NCI-H2196 treated with DMSO at 0.1 percent for 48 hours (cell line): ENCODE results near the gene EIPR1.

Experiments
- DNase-seq: peaks from one replicate; lab custom pipeline; 2025; ENCODE audit not compliant: unreplicated experiment; lab: John Stamatoyannopoulos, UW

Gene EIPR1

DNA sequence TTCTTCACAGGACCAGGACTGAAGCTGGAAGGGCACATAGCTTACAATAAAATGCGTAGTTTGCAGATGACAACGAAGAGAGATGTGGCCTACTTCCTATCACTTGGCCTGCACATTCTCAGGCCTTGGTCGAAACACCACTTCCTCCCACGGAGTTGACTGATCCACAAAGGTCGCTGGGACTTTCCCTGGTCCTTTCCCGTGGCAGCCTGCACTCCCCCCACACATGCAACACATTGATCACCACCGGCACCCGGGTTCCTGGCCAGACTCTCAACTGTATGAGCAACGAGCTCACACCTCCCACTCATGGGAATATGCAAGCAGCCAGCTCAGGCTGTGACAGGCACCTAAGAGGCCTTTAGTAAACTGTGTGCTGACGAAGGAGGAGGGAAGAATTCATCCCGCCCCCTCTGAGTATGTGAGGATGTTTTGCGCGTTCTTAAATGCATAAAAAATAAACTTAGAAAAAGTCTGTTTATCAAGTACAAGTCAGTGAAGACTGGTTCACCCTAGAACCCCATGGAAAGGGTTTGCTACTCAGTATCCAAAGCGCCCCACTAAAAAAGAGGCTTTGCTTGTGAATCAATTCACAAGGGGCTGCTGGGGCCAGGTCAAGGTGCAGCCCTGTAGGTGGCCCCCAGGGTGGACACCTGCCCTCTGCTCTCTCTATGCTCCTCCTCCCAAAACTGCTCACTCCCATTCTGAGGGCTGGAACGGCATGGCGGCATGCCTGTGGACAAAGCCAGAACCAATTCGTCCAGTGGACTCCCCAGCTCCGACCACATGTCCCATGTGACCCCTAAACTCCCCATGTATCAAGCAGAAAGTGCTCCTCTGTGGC lies 154.3 kb downstream of the EIPR1 start:
- DNase-seq = no peak

DNA sequence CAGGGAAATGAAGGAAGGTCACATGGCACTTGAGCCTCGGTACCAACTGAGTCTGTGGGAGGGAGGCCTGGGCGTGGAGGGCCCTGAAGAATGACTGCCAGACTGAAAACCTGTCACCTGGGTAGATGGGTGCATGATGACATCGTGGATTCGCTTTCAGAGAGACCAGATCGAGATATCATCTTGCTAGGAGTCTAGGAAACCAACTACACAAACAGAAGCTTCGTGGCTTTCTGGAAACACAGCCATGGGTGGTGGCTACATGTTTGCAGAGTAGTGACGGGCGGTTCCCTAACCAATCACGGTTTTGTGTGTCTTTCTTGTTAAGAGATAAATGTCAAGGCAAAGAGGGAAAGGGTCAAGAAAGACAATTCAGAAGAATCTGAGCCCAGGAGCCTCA lies 155.0 kb downstream of the EIPR1 start:
- peak; percentile 4 for DNase-seq

DNA sequence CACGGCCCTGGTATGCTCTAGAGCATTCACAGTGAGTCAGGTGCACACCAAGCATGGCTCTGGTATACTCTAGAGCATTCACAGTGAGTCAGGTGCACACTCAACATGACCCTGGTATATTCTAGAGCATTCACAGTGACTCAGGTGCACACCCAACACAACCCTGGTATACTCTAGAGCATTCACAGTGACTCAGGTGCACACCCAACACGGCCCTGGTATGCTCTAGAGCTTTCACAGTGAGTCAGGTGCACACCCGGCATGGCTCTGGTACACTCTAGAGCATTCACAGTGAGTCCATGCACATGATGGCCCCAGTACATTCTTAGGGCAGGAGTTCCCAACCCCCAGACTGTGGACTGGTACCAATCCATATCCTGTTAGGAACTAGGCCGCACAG lies 158.1 kb downstream of the EIPR1 start:
- no peak for DNase-seq

DNA sequence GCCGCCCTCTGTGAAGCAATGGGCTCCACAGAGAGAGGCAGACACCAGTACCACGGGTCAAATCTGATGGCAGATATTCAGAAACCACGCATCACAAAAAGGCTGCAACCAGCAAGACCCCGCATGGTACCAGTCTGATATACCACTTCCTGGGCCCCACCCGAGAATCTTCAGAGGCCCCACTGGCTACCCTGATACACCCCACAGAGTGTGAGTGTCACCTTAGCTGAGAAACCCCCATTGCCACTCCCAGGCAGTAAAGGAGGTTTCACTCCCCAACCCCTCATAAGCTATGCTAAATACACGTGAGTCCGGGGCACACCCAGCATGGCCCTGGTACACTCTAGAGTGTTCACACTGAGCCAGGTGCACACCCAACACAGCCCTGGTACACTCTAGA lies 160.0 kb downstream of the EIPR1 start:
- DNase-seq = no peak

DNA sequence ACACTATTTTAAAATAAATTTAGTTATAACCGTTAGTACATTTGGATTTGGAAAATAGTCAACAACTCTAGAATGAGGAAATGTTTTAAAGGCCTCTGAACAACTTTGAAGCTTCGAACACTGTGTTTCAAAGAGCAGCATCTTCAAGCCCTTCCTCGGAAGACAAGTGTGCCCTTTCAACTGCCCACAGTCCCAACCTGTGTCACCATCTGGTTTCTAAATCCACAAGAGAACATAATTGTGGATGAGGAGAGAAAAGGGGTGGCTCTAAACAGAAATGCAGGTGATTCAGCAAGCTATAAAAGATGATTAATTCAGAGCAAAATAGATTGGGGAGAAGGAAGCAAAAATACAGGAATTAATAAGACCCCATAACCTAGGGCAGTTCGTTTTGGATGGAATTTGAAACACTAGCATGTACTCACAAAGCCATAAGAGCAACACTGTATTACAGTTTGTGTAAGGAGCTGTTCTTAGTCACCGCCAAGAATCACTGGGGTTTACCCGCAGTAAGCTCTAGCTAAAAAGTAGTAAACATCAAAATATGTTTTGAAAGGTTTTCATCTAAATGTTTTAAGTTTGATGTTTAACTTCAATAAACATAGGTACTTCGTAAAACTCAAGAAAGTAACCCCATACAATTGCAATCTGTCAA lies 160.7 kb downstream of the EIPR1 start:
- DNase-seq = no peak

DNA sequence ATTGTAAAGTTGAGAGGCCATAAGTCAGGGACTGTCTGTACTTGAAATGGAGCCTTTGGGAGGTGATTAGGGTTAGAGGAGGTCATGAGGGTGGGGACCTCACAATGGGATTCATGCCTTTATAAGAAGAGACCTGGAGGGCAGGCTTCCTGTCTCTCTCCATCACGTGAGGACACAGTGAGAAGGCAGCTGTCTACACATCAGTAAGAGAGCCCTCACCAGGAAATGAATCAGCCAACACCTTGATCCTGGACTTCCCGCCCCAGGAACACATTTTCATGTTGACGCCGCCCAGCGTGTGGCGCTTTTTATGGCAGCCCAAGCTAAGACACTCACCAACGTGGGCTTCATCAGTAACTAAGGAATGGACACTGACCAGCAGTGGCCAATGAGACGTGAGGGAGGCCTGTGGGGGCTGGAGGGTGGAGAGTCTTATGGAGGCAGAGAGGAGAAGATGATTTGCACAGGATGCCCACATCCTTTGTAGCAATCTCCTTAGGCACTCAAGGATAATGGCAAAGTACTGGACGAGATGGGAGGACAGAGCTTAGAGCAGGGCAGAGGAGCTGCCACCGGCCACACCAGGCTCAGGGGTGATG lies 162.7 kb downstream of the EIPR1 start:
- no peak for DNase-seq

DNA sequence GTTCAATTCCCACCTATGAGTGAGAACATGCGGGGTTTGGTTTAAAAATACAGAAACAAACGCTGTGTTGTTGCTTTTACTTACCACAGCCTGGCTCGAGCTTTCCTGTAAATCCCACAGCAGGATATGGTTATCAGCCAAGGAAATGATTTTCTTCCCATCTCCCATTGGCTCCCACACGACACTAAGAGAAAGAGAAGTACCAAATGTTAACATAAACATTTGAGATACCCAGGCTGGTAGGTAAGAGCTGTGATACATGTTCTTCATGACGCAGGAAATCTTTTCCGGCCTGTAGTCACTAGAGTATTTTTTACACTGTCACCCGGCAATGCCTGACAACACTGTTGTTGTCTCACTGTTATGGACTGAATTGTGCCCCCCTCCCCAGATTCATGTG lies 163.6 kb downstream of the EIPR1 start:
- DNase-seq = no peak

DNA sequence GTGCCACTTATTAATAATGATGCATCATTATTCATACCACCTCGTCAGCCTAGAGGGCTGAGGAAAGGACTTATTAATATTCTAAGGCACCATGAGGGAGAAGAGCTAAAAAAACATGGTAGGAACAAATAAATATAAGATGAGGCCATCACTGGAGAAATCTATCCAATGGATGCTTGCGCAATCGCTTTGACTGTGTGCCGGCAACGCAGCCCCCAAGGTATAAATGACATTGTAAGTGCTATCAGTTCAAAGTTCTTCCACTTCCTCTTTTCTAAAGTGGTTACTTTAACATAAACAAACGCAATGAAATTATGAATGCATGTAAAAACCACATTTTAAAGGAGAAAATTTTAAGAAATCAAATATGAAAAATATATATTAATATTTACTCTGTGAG lies 164.6 kb downstream of the EIPR1 start:
- DNase-seq = no peak

DNA sequence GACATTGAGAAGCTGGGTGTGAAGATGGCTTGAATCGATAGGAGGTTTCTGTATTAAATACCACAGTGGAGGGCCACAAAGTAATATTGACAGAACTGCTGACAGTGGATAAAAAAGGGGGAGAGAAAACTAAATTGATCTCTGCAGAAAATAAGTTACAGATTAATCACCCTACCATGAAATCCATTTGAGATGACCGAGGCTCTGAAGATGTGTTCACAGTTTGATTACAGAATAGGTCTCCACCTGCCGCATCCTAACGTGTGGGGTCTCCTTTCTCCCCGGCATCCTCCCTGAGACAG lies 165.6 kb downstream of the EIPR1 start:
- DNase-seq = no peak

DNA sequence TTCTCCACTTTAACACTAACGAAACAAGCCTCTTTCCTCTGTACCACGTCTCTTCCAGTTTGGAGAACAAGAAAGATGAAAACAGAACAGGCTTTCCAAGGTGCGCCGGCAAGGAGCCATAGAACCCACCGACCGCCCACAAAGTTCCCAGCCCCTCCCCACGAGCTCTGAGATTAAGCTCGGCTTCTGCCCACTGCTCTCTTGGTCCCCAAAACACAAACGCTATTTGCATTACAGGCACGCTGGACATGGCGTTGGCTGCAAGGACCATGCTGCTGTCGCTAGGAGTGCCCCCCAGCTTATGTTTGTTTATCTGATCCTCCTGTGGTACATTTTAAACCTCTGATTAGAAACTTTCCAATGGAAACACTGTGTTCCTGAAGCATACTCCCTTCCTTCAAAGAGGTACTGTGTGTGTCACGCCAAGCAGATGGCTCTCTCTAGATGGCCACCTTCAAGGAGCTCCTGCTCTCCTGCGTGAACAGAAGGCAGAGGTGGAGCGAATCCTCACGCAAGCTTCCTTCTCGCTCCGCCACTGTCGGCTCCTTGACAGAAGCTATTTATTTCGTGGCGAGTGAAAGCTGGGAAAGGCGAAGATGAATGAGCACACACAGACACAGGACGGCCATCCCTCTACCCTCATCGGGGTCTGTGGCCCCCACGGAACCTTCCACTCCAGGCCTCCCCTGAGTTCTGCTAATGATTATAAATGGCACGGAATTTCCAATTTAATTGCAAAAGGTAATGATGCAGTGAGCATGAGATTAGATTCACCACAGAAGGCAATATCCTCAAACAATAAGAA lies 166.2 kb downstream of the EIPR1 start:
- no peak for DNase-seq

DNA sequence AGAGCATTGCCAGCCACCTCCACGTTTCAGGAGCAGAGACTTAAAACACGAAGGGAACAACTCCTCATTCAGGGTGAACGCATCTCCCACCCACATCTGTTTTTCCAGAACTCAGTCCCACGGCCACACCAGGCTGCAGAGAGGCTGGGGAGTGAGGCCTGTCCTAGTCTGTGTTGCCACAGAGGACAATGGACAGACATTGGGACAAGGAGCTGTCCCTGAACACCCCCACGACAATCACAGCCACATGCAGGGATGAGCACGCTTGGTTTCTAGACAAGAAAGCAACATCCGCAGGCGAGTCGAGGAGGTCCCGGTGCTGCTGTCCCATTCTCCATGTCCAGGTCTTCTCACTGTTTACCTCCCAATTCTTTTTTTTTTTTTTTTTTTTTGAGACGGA lies 167.4 kb downstream of the EIPR1 start:
- no peak for DNase-seq

DNA sequence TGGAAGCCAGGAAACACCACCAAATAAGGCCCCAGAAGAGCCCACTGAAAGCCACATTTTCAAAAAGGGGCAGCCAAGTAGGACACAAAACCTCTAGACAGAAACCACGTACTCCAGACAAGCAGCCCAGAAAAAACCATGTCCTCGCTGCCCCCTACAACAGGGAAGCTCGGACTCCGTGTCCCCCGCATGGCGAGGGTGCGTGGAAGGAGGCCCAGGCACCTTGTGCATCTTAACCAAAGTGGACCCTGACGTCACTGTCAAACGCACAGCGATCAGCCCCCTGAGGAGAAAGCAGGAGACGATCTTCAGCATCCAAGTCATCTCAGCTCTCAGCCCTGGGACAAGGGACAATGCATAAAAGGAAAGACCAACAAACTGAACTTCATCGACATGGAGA lies 168.4 kb downstream of the EIPR1 start:
- no peak for DNase-seq

DNA sequence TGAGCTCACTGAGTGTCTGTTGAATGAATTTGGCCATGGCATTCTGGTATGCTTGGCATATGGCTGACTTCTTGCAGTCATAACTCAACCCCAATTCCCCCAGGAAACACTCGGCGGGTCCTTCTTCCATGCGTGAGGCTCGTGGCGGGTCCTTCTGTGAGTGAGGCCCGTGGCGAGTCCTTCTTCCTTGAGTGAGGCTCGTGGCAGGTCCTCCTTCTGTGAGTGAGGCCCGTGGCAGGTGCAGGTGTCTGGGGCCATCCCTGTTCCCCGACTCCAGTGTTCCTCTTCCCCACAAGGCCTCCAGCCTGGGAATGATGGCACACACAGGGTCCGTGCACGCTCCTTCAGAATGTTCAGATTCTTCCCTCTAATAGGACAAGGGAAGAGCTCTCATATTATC lies 169.0 kb downstream of the EIPR1 start:
- no peak for DNase-seq

DNA sequence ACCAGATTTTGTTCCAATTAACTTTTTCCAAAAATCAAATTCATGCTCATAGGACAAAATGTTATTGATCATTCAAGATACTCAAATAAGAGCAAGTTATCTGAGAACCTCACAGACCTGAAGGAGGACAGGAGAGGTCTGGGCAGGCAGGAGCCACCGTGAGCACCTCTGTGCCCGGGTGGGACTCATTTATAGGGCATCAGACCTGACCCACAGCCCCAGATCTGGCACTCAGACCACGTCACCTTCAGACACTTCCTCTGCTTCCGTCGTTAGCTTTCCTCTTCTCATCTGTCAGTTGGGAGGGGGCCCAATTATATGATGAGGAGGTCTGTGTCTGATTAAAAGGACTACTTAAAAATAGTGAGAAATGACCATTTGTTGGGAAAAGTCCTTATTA lies 169.4 kb downstream of the EIPR1 start:
- no peak for DNase-seq

DNA sequence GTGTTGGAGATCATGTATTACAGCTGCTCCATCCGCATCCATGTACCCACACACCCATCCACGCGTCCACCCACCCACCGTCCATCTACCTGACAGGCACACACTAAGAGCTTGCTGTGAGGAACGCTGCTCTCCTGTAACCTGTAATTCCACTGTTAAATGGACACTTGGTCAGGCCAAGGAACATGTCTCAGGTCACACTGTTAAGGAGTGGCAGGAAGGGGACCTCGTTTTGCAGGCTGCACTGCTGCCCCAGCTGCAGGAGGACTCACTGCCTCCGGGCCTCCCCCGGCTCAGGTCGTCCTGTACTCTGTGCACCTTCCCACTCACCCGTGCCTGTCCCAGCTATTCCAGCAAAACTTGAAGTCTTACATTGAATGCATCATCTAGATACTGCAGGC lies 170.5 kb downstream of the EIPR1 start:
- no peak for DNase-seq

DNA sequence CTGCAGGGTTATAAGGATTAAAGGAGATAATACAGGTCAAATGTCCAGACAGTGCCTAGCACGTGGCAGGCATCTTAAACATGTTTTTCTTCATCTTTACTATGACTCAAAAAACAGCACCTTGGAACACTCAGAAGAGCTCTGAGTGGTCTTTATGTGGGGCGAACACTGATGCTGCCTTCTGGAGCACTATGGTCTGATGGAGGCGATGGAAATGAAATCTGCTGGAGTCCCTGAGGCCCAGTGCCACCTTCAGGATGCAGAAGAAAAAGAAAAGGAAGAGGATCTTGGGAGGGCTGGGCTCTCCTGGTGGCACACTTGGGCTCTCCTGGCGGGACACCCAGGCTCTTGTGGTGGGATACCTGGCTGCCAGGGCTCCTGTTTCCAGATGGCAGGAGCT lies 171.8 kb downstream of the EIPR1 start:
- no peak for DNase-seq

DNA sequence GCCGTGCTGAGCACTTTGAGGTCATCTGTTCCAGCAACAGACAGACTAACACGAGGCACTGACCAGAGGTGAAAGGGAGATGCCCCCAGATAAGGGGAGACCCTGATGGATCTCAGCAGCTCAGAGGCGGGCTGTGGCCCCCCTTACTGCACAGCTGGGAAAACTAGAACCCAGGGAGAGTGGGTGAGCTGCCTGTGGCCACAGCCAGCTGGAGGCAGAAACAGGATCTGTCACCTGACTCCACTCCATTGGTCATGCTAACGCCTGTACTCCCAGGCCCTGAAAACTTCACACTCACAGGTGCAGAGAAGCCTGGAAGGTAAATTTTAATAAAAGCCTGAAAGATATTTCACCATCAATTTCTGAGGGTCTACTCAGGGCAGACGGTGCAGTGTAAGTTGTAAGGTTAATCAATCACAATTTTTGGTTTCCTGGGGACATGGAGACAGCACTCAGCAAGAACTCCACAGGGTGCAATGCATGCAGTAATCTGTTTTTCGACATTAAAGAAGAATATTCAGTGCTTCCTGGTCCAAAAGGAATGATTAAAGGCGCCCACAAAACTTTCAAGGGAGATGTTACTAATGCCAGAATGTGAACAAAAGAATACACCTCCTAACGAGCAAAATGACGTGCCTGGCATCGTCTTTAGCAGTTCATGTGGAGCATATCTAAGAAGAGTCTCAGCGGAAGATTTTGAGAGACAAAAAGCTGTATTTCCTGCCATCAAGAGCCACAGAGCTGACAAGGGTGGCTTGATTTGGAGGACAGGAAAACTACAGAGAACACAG lies 173.4 kb downstream of the EIPR1 start:
- DNase-seq = no peak

DNA sequence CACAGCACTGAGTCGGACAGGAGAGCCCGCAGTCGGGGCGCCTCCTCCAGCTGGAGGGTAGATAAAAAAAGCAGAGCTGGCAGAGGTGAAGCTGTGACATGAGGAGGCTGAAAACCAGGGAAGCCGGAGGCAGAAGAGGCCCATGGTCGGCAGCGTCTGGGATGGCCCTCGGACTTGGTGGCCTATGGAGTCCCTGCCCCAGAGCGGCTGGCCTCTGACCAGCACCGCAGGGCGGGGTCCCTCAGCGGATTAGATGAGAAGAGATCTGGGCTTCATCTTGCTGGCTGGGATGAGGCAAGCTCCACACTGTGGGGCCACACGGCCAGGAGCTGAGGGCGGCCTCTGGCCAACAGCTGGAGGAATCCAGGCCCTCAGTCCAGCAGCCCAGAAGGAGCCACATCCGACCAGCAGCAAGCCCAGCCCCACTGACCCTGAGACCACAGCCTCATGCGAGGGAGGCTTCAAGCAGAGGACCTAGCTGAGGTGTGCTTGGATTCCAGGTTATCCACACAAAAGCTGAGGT lies 174.1 kb downstream of the EIPR1 start:
- DNase-seq = no peak

DNA sequence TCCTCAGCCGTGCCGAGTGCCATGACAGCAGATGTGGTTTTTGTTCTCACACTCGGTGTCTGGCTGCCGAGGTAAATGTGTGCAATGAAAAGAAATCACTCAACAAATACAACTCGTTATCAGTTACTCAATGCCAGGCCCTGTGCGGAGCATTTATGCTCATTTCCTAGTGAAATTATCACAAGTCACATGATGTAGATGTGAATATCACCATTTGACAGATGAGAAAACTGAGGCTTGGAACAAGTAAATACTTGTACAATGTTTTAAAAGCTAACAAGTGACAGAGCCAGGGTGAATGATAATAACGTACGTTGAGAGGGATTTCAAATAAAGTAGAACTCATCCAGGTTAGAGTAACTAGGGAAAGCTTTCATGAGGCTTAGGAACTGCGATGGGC lies 174.7 kb downstream of the EIPR1 start:
- no peak for DNase-seq

DNA sequence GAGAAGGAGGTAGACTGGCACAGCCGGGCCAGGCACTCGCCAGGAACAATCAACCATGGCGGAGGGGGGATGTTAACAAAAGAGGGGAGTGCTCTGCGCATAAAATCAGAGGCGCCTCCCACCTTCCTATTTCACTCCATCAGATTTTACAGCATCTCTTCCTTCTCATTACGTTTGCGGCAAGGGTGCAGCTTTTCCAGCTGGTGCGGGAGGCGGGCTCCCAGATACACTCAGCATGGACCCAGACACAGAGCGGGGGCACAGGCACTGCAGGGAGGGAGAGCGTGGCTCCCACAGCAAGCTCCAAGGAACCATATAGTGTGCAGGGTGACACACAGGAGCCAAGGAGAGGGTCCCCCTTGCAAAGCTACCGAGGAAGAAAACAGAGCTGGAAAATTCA lies 176.3 kb downstream of the EIPR1 start:
- DNase-seq = no peak
